OCI-LY7 (cell line): ENCODE measurements around the gene IMMP2L.

Experiments
- CTCF ChIP-seq: fragments of 200-600 bp; sonication (generic); conservative IDR thresholded peaks from 2 replicates; pipeline ENCODE4 v1.5.1; 2014; ENCODE audit warnings: mild to moderate bottlenecking, antibody characterized with exemption, low read length, moderate library complexity, mixed read lengths
- EZH2phosphoT487 ChIP-seq: fragments of 200-600 bp; sonication (generic); IDR thresholded peaks from 2 replicates; pipeline ENCODE4 v1.6.1; 2018; ENCODE audit warnings: low read depth, borderline replicate concordance, mild to moderate bottlenecking, mixed run types, antibody characterized with exemption, low read length, moderate library complexity, mixed read lengths

GRCh38 chr7:111528331-111528730, 34.0 kb downstream of the IMMP2L start:
- TF ChIP-seq CTCF (no peak), EZH2phosphoT487 (no peak)
